Fibroblast of villous mesenchyme (primary cell): Measurements from ENCODE around the gene KRT1. TPM values are rescaled to one million over a fixed set of nuclear protein-coding genes. Genes with fewer than 3 reads are reported as not detected.

Experiments
- DNase-seq: peaks from one replicate; pipeline ENCODE4 v3.0.0-alpha.2; 2010; ENCODE audit warnings: low read depth
- H3K4me3 ChIP-seq: 2 replicates; pipeline ENCODE4 v1.5.1; 2011; ENCODE audit warnings: low read depth, mild to moderate bottlenecking, low read length
- total RNA-seq: library from RNA; depleted of rRNA; stranded (reverse); fragments of >200 nt; gene quantifications from 2 replicates; pipeline ENCODE4 v1.2.3, GENCODE V29; 2012
- TF ChIP-seq, protein P1 (sequence below): IDR thresholded peaks from 2 replicates; pipeline ENCODE4 v1.5.1; 2012; ENCODE audit warnings: low read depth, mild to moderate bottlenecking, low read length; ENCODE audit not compliant: insufficient read depth

KRT1 gene
- total RNA-seq, 1 donor, result not detected

DNA sequence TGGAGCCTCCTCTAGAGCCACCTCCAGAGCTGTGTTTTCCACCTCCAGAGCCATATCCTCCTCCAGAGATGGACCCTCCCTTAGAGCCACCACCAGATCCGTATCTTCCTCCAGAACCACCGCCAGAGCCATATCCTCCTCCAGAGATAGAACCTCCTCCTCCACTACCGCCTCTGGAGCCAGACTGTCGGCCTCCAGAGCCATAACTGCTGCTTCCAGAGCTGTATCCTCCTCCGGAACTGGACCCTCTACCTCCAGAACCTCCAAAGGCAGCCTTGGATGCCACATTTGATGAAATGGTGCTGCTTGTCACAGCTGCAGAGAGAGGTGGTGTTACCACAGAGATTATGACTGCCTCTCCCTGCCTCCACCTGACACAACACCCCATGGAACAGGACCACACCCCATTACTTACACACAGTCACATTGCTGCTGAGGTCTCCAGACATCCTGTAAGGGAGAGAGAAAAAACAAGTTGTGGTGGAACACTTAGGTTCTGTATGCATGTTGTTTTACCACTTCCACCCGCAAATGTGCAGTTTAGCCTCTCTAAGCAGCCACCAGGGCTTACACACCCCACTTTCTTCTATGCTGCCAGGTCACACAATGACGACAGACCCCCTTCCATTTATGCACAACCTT, 35.0 kb downstream of the KRT1 start:
- TF ChIP-seq, protein P1, sequence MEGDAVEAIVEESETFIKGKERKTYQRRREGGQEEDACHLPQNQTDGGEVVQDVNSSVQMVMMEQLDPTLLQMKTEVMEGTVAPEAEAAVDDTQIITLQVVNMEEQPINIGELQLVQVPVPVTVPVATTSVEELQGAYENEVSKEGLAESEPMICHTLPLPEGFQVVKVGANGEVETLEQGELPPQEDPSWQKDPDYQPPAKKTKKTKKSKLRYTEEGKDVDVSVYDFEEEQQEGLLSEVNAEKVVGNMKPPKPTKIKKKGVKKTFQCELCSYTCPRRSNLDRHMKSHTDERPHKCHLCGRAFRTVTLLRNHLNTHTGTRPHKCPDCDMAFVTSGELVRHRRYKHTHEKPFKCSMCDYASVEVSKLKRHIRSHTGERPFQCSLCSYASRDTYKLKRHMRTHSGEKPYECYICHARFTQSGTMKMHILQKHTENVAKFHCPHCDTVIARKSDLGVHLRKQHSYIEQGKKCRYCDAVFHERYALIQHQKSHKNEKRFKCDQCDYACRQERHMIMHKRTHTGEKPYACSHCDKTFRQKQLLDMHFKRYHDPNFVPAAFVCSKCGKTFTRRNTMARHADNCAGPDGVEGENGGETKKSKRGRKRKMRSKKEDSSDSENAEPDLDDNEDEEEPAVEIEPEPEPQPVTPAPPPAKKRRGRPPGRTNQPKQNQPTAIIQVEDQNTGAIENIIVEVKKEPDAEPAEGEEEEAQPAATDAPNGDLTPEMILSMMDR, result no peak
- no peak for DNase-seq
- no peak overlapping the region for H3K4me3 ChIP-seq

DNA sequence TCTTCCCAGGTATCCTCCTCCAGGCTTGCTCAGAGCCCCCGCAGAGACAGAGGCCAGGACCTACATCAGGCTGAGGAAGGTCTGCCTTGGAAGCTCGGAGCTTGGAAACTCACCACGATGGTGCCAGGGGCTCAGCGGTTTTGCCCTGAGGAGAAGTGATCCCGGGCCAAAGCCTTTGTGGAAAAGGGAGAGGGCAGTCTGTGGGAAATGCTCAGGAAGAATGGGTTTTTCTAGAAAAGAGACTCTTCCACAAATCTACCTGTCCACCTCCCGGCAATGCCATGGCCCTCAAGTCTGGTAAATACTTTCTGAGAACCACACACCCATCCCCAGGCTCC, 36.2 kb downstream of the KRT1 start:
- H3K4me3 ChIP-seq, result no peak overlapping the region
- TF ChIP-seq, protein P1, result no peak
- DNase-seq, result no peak

DNA sequence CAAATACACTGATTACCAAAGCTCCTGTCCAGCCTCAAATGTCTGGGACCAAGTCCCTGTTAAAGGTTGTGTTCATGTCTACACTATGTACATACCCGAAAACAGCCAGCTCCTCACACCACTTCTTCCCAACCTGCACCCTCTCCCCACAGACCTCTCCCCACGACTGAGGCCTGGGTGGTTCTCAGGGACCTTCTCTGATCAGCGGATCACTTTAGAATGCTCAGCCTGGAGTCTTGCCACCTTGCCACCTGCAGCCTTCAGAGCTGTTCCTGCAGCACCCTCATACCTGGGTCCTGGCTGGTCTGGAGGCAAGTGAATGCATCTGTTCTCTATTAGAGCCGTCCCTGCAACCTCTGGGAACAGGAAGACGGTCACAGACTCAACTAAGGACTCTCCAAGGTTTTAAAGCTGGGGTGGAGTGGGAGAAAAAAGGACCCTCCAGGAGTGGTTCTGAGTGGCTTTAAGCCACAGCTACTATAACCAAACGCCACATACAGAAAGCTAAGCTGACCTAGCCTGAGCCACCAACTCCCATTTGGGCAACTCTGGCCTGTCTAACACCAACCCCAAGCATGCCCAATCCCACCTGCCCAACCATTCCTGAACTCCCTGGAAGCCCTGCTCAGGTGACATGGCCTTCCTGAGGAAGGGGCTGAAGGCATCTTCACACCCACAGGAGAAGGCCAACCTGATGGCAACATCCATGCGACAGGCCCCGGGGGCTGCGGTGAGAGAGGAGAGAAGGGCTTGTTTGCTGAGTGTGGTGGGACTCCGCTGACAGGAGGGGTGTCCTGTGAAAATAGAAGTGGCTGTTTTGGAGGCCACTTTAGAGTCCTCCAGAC, 36.8 kb downstream of the KRT1 start:
- TF ChIP-seq, protein P1, result no peak
- no peak overlapping the region for H3K4me3 ChIP-seq
- no peak for DNase-seq

DNA sequence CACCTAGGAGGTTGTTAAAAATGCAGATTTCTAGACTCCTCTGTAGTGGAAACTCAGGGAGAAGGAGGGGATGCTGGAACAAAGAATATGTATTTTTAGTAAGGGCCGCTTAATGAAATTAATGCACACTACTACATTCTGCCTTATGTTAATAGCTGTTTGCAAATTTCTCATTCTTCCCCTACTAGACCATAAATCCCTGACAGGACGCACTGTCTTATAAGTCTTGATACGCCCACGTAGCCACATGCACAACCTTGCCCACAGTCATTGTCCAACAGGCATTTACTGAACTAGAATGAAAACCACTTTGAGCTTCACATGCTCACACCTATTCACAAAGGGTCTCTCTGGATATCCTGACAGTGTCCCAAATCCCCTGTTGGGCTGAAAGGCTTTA, 38.7 kb downstream of the KRT1 start:
- TF ChIP-seq, protein P1, result no peak
- DNase-seq, result no peak

DNA sequence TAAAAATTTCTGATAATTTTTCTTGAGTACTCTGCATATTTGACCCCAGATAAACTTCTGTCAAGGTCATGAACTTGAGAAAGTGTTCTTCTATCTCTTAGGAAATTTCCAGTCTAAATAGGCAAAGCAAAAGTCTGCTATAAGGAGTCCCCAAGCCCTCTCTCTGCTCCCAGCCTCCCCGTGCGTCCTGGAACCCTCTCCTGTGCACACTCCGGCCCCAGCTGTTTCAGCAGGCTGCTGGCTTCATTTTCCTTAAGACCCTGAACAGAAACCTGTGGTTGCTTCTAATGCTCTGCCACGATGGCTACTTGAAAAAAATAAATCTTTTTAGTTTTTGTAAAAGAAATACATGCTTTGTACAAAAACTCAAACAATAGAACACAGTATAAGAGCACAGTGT, 42.9 kb downstream of the KRT1 start:
- TF ChIP-seq, protein P1, result no peak
- H3K4me3 ChIP-seq, result no peak overlapping the region
- DNase-seq, result no peak

More for the DNA sequence above, 38.7 kb downstream of the KRT1 start:
- H3K4me3 ChIP-seq, result no peak overlapping the region

DNA sequence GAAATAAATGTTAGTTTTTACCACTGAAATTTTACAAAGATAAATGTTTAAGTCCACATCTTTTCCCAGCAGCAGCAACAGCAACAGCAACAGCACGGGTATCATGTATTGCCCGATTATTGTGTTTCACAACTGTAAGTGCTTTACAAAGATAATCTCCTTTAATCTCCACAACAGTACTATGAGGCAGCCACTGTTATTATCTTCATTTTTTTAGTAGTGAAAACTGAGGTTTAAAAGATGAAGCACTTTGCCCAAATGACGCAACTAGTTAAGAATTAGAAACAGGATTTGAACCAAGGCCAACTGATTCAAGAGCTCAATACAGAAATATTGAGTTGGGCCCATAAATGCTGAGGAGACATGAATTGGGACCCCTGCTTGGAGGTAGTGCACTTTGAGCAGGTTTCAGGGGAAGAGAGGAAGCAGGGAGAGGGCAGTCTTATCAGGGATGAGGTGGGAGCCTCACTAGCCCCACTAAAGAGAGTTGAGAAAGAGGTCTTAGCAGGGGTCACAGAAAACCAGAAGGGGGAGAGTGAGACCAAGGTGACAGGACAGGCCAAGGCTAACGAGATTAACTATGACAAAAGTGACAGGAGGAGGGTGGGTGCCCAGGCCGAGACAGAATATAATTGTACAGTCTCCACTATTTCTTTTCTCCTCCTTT, 43.5 kb downstream of the KRT1 start:
- no peak for DNase-seq
- TF ChIP-seq, protein P1, result no peak
- no peak overlapping the region for H3K4me3 ChIP-seq
